Stimulated activated naive CD8-positive, alpha-beta T cell treated with anti-CD3 and anti-CD28 coated beads, Interleukin-15, Interleukin-2, amounts not matched to agents 100 ng/mL and 50 ng/mL, for 24 hours (primary cell): Measurements from ENCODE around the gene MAN2B2.

Experiments used
- H3K27ac Mint-ChIP-seq: one replicate; pipeline ENCODE4 v1.8.0; 2021; ENCODE audit warnings: mild to moderate bottlenecking, mixed read lengths
- H3K27me3 Mint-ChIP-seq: one replicate; pipeline ENCODE4 v1.8.0; 2021; ENCODE audit warnings: mixed read lengths
- H3K36me3 Mint-ChIP-seq: one replicate; pipeline ENCODE4 v1.8.0; 2021; ENCODE audit warnings: low read depth, mixed read lengths
- H3K4me1 Mint-ChIP-seq: one replicate; pipeline ENCODE4 v1.8.0; 2021; ENCODE audit warnings: low read depth, mixed read lengths
- H3K4me3 Mint-ChIP-seq: one replicate; pipeline ENCODE4 v1.8.0; 2021; ENCODE audit warnings: mild to moderate bottlenecking, mixed read lengths
- H3K9me3 Mint-ChIP-seq: one replicate; pipeline ENCODE4 v1.8.0; 2021; ENCODE audit warnings: mixed read lengths

The MAN2B2 gene

GRCh38 chr4:6574747-6575502 lies at the start of gene MAN2B2:
Gene MAN2B2, plus strand, starts transcription at chr4:6575189. Its CDS starts 22 bp downstream, at chr4:6575211.
- peak within 1 kb of the TSS; percentile 72 for H3K27ac Mint-ChIP-seq
- peaks cover 20% of the 10 kb centered on the region for H3K36me3 Mint-ChIP-seq
- no peaks in the 10 kb centered on the region for H3K27me3 Mint-ChIP-seq
- H3K4me1 Mint-ChIP-seq: peaks cover 13% of the 10 kb centered on the region
- no peaks in the 10 kb centered on the region for H3K9me3 Mint-ChIP-seq
- H3K4me3 Mint-ChIP-seq: peak within 1 kb of the TSS; percentile 85

DNA sequence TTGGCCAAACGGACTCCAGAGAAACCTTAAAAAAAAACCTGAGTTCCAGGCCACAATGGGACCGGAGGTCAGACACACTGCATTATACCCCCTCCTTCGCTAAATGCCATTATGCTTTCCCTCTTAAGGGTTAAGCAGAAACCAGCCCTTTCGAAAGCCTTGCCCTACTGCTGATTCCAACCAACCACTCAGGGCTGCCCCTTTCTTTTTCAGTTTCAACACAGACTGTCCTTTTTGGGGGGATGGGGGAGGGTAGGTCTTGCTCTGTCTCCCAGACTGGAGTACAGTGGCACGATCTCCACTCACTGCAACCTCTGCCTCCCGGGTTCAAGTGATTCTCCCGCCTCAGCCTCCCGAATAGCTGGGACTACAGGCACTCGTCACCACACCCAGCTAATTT lies 49.5 kb upstream of the MAN2B2 start:
- H3K4me1 Mint-ChIP-seq: no peaks in the 10 kb centered on the region
- H3K9me3 Mint-ChIP-seq: no peaks in the 10 kb centered on the region
- no peaks in the 10 kb centered on the region for H3K27me3 Mint-ChIP-seq
- no peak overlapping the region for H3K4me3 Mint-ChIP-seq
- H3K27ac Mint-ChIP-seq: no peak overlapping the region
- H3K36me3 Mint-ChIP-seq: no peaks in the 10 kb centered on the region

DNA sequence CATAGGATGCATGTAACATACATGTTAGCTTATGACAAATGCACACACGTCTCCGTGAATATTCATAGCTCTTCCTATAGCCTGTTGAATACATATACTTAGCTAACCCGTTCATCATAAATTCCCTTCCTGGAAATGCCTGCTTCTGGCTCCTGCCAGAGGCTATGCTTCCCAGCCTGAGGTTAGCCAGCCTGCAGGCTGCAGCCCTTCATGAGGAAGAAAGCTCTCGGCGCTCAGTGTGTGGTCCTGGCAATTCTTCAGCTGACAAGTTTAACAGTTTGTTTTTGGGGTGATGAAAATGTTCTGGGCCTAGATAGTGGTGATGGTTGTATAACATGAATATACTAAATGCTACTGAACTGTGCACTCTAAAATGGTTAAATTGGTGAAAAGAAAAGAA lies 48.8 kb upstream of the MAN2B2 start:
- H3K27me3 Mint-ChIP-seq: no peaks in the 10 kb centered on the region

GRCh38 chr4:6526671-6527091 lies 48.3 kb upstream of the MAN2B2 start:
- Mint-ChIP-seq H3K27ac (no peak overlapping the region), H3K36me3 (no peaks in the 10 kb centered on the region), H3K4me3 (no peak overlapping the region), H3K9me3 (no peaks in the 10 kb centered on the region), H3K27me3 (no peaks in the 10 kb centered on the region), H3K4me1 (no peaks in the 10 kb centered on the region)

More for the DNA sequence above, 48.8 kb upstream of the MAN2B2 start:
- H3K9me3 Mint-ChIP-seq: no peaks in the 10 kb centered on the region
- no peaks in the 10 kb centered on the region for H3K36me3 Mint-ChIP-seq
- no peak overlapping the region for H3K4me3 Mint-ChIP-seq
- no peaks in the 10 kb centered on the region for H3K4me1 Mint-ChIP-seq
- no peak overlapping the region for H3K27ac Mint-ChIP-seq

- Mint-ChIP-seq H3K36me3 (no peaks in the 10 kb centered on the region), H3K4me3 (no peak overlapping the region), H3K27me3 (no peaks in the 10 kb centered on the region), H3K4me1 (no peaks in the 10 kb centered on the region), H3K9me3 (no peaks in the 10 kb centered on the region), H3K27ac (no peak overlapping the region)
These were observed 47.7 kb upstream of the MAN2B2 start for GRCh38 chr4:6527259-6527658.

DNA sequence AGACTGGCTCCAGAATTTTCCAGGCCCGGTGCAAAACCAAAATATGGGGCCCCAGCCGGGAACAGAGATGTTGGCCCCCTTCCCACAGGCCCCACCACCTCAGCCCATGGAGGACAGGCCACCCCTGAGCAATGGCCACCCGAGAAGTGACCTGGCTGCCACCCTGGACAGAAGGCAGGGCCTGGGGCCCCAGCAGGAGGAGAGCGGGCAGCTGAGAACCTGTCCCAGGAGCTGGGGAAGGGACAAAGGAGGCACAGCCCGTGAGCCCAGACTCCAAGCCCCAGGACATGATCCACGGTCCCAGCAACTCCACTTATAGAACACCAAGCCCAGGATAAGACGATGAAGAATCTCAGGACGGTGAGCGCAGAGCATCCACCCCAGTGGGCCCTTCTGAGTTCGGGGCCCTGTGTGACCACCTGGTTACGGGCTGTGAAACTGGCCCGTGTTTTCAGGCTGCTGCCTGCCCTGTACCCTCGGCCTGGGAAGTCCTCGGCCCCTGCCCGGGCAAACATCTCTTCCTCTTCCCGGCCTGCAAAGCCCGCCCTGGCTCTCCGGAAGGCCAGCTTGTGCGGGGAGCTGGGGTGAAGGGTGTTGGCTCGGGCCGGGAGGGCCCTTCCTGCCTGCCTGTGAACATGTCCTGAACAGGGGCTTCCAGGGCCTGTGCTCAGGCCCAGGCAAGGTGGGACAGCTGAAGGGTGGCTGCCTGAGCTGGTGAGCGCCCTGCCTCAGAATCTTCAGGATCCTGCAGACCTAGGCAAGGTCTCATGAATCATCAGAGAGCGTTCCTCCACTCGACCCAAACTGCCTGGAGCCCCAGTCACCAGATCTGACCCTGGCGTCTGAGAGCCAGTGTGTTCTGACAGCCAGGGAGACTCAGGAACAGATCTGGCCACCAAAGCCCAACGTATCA lies 47.0 kb upstream of the MAN2B2 start:
- no peaks in the 10 kb centered on the region for H3K4me1 Mint-ChIP-seq
- no peaks in the 10 kb centered on the region for H3K27me3 Mint-ChIP-seq
- no peaks in the 10 kb centered on the region for H3K9me3 Mint-ChIP-seq
- no peaks in the 10 kb centered on the region for H3K36me3 Mint-ChIP-seq
- no peak overlapping the region for H3K4me3 Mint-ChIP-seq
- no peak overlapping the region for H3K27ac Mint-ChIP-seq

- H3K9me3 Mint-ChIP-seq: no peaks in the 10 kb centered on the region
- H3K27me3 Mint-ChIP-seq: no peaks in the 10 kb centered on the region
- H3K36me3 Mint-ChIP-seq: no peaks in the 10 kb centered on the region
- H3K4me1 Mint-ChIP-seq: no peaks in the 10 kb centered on the region
- no peak overlapping the region for H3K4me3 Mint-ChIP-seq
- no peak overlapping the region for H3K27ac Mint-ChIP-seq
These were observed 46.0 kb upstream of the MAN2B2 start for GRCh38 chr4:6529021-6529420.

DNA sequence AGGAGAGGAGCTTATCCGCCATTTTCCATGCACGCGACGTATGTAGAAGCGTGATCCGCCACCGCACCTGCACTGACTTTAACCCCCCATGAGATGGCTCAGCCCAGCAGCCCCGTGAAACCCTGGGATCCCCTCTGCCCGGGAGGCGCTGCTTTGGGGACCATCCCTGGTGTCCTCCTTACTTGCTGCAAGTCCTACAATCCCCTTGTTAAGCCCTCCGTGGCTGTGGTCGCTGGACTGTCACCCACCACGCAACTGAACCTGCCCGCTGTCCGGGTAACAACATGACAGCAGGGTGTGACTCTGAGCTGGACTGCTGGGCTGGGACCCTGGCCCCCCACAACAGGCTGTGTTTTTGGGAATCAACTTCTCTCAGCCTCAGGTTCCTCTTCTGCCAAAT lies 44.7 kb upstream of the MAN2B2 start:
- Mint-ChIP-seq H3K4me1 (no peaks in the 10 kb centered on the region), H3K4me3 (no peak overlapping the region), H3K27ac (no peak overlapping the region), H3K36me3 (no peaks in the 10 kb centered on the region), H3K9me3 (no peaks in the 10 kb centered on the region), H3K27me3 (no peaks in the 10 kb centered on the region)

DNA sequence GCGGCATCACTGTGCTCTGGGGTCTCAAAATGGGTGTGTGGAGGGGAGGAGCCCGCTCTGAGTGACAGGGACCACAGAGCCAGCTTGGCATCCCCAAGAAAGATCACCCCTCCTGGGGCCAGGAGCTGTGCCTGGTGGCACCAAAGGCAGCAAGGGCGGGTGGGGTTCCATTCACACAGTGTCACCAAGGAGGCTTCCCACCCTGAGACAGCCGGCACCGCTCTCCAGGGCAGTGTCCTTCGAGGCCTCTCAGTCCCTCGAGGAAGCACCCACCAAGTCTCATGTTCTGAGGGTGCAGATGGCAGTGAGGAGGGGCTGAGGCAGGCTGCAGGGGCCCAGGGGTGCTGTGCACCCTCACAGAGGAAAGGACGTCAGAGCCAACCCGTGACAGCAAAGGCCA lies 44.0 kb upstream of the MAN2B2 start:
- no peak overlapping the region for H3K4me3 Mint-ChIP-seq
- H3K27ac Mint-ChIP-seq: no peak overlapping the region
- no peaks in the 10 kb centered on the region for H3K9me3 Mint-ChIP-seq
- H3K4me1 Mint-ChIP-seq: no peaks in the 10 kb centered on the region
- no peaks in the 10 kb centered on the region for H3K27me3 Mint-ChIP-seq
- H3K36me3 Mint-ChIP-seq: no peaks in the 10 kb centered on the region

- Mint-ChIP-seq H3K4me1 (no peaks in the 10 kb centered on the region), H3K4me3 (no peak overlapping the region), H3K27me3 (no peaks in the 10 kb centered on the region), H3K36me3 (no peaks in the 10 kb centered on the region), H3K9me3 (no peaks in the 10 kb centered on the region), H3K27ac (no peak overlapping the region)
These were observed 42.9 kb upstream of the MAN2B2 start for GRCh38 chr4:6532102-6532501.

DNA sequence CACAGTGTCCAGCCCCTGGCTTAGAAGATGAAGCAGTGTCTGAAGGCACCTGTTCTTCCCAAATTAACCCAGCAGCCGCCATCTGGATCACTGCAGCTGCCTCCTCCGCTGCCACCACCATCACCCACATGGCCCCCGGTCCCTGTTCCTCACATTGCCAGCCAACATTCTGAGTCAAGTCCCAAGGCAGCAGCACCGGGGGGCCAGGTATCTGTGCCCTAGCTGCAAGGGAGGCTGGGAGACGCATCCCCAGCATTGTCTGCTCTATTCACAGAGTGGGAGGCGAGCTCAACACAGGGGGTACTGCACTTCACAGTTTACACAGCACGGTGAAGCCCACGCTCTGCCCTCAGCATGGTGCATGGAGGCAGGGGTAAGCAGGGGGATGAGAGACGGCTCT lies 42.3 kb upstream of the MAN2B2 start:
- no peaks in the 10 kb centered on the region for H3K9me3 Mint-ChIP-seq
- no peaks in the 10 kb centered on the region for H3K4me1 Mint-ChIP-seq
- H3K36me3 Mint-ChIP-seq: no peaks in the 10 kb centered on the region
- no peaks in the 10 kb centered on the region for H3K27me3 Mint-ChIP-seq
- H3K4me3 Mint-ChIP-seq: no peak overlapping the region
- H3K27ac Mint-ChIP-seq: no peak overlapping the region

- H3K36me3 Mint-ChIP-seq: no peaks in the 10 kb centered on the region
- H3K27ac Mint-ChIP-seq: no peak overlapping the region
- no peaks in the 10 kb centered on the region for H3K4me1 Mint-ChIP-seq
- H3K9me3 Mint-ChIP-seq: no peaks in the 10 kb centered on the region
- no peaks in the 10 kb centered on the region for H3K27me3 Mint-ChIP-seq
- no peak overlapping the region for H3K4me3 Mint-ChIP-seq
These were observed 40.9 kb upstream of the MAN2B2 start for GRCh38 chr4:6534050-6534449.

- Mint-ChIP-seq H3K9me3 (no peaks in the 10 kb centered on the region), H3K4me3 (no peak overlapping the region), H3K4me1 (no peaks in the 10 kb centered on the region), H3K27me3 (peaks cover under 1% of the 10 kb centered on the region), H3K36me3 (no peaks in the 10 kb centered on the region), H3K27ac (no peak overlapping the region)
These were observed 40.2 kb upstream of the MAN2B2 start for GRCh38 chr4:6534618-6535328.

GRCh38 chr4:6535329-6535692 lies 39.7 kb upstream of the MAN2B2 start:
- Mint-ChIP-seq H3K4me1 (no peaks in the 10 kb centered on the region), H3K9me3 (peaks cover 4% of the 10 kb centered on the region), H3K4me3 (no peak overlapping the region), H3K27ac (no peak overlapping the region), H3K36me3 (no peaks in the 10 kb centered on the region), H3K27me3 (peaks cover 6% of the 10 kb centered on the region)

- H3K27ac Mint-ChIP-seq: no peak overlapping the region
- H3K36me3 Mint-ChIP-seq: no peaks in the 10 kb centered on the region
- peaks cover 10% of the 10 kb centered on the region for H3K27me3 Mint-ChIP-seq
- H3K9me3 Mint-ChIP-seq: peaks cover 7% of the 10 kb centered on the region
- no peak overlapping the region for H3K4me3 Mint-ChIP-seq
- H3K4me1 Mint-ChIP-seq: no peaks in the 10 kb centered on the region
These were observed 39.3 kb upstream of the MAN2B2 start for GRCh38 chr4:6535706-6536105.
